Gastrocnemius medialis (tissue), 4 donors: Measurements from ENCODE around the gene FABP6.

Source experiments
- CTCF ChIP-seq, 5 experiments: fragments of 450-650 bp in 3 of 5; fragments of 200-600 bp in 2 of 5; sonication (generic) in 2 of 5; IDR thresholded peaks in 4 of 5; conservative IDR thresholded peaks in 1 of 5; 1 replicate in 4 of 5; 2 replicates in 1 of 5; pipeline ENCODE4 v1.5.1; 2016 to 2019; ENCODE audit warnings: antibody characterized with exemption in 5 of 5, mild to moderate bottlenecking in 3 of 5, moderate library complexity in 3 of 5
- POLR2A ChIP-seq, 2 donors: fragments of 450-650 bp; IDR thresholded peaks; one replicate each; pipeline ENCODE4 v1.6.1; 2017; ENCODE audit warnings: antibody characterized with exemption in 2 of 2, mild to moderate bottlenecking in 2 of 2, moderate library complexity in 2 of 2

- TF ChIP-seq CTCF (IDR thresholded peaks at IDR 0.05 in 4 of 5, conservative IDR thresholded peaks at IDR 0.05 in 1 of 5) (no peak), POLR2A (IDR thresholded peaks at IDR 0.05) (no peak)
These were observed 15.8 kb upstream of the FABP6 start for GRCh38 chr5:160213537-160213936.
